Activated effector memory CD4-positive, alpha-beta T cell treated with Interleukin-2 at 50 U/mL for 16 hours (primary cell): ENCODE data around the gene ASTN2.
"Not testable (repeated sequence)": the region's sequence is repeated elsewhere in the genome, so short reads cannot be mapped to it uniquely, and the experiment has no call there.

Source experiments
- DNase-seq: peaks from one replicate; pipeline ENCODE4 v3.0.0-alpha.2; 2020

The ASTN2 gene

DNA sequence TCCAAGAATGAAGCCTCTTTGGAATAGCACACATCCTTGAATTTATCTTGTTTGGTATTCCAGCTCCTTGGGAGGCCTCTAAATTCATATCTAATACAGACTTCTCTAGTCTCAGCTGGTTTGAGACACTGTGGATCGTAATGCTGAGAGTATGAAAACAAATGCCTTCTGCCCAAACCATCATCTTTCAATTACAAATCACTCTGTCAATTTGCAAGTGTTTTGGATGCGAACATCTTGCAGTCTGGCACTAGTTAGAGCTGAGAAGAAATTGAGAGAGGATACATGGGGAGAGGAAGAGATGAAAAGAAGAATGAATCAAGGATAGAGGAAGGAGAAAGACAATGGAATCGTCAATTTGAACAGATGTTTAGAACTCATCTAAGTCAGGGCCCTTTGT lies 342.6 kb downstream of the ASTN2 start:
- DNase-seq: no peak

- not testable (repeated sequence) for DNase-seq
Observed at GRCh38 chr9:117071673-117072207, 343.1 kb downstream of the ASTN2 start.

- no peak for DNase-seq
Observed at GRCh38 chr9:117063721-117064471, 351.0 kb downstream of the ASTN2 start.

DNA sequence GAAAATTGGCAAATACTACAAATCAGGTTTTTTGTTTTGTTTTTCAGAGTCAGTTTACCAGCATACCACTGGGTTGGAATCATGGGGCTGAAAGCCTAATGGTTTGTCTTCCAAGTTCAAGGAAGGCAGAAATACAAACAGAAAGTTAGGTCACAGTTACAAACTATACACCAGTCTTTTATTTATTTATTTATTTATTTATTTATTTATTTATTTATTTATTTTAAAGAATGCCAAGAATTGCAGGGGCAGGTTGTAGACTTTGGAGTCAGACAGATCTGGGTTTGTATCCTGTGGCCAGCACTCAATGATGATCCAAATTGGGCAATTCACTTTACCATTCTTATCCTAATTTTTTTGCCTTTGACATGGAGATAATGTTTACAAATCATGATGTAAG lies 353.9 kb downstream of the ASTN2 start:
- no peak for DNase-seq

- no peak for DNase-seq
Observed at GRCh38 chr9:117050007-117050406, 364.9 kb downstream of the ASTN2 start.

DNA sequence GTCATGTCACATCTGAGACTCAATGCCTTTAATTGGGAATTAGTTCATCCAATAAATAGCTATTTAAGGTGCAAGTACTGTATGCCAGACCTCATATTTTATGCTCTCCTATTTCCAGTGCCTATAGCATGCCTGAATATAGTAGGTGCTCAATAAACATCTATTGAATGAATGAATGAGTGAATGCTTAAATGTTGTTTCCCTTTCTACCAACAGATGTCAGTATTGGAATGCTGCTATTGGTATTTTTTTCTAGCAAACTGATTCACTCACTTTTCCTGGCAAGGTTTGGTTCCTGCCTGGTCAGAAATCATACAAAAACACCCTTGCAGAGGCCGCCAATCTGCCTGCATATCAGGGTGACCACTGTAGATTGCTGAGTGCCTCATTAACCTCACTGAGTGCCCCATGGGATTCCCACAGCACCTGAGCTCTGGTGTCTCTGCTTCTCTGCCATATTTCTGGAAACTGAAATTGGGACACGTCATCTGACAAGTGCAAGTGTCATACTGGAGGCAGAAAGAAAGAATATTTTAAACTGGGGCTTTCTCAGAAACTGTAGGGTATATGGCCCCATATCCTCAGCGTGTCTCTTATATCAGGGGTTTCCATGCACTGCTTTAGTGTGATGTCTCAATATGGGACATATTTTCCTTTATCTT lies 368.1 kb downstream of the ASTN2 start:
- DNase-seq: no peak

DNA sequence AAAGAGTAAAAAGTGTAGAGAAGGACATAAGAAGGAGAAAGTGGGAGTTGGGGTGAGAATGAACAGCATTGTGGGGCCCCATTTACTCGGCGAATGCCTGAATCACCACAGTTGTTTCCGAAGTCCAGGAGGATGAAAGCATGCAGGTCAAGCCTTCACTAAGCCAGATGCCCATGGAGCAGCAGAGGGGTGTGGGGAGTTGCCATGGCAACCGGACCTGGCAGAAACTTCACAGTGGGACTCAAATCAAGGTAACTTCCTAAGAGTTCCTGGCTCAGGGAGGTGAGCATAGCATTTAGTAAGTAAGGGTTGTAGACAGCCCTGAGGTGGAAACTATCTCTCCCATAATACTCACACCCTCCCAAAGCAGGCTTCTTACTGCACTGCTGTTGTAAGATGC lies 370.6 kb downstream of the ASTN2 start:
- no peak for DNase-seq

DNA sequence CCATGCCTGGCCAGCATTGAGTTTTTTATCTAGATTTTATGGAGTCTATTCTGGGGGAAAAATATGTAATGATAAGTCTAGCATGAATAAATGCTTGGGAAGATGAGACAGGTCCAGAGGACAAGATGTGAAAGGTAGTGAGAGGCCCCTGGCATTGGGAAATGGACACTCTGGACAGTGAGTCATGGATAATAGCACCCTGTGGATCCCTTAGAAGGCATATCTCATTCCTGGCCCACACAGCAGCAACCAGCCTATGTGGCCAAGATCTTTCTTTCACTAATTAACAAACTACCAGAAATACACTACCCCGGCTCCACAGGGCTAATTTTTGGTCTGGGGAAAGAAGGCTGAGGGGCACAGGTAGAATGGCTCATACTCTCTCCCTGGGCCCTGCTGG lies 371.7 kb downstream of the ASTN2 start:
- DNase-seq: no peak

DNA sequence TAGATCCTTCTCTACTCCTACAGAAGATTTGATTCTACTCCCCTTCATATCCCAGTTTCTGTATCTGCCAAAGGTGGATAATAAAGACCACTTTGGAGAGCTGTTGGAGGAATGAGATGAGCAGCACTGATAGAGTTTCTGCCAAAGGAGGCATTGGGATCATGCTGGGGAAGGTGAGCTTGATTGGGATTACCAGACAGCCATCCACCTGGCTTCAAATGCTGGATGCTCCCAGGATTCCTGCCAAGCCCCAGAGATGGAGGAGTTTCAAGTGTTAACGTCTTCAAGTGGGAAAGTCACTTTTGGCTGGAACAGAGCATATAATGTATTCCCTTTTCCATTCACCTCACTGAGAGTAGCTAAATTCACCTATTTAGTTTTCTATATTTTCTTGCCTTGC lies 379.3 kb downstream of the ASTN2 start:
- no peak for DNase-seq

DNA sequence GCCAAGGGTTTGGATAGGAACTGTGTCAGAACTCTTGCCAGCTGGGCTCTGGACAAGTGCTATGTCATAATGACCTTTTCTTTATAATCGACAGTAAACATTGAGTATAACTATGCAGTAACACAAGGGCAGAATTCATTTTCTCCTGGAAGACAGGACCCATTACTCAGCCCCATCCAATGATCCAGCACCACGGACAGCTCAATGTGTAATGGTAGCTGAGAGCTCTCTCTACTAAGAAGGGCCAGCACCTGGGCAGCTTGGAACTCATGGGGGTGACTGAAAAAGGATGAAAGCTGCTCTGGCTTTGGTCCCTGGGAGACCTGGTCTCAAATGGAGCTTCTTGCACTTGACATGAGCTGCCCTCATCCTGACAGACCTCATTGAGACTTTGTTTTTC lies 380.0 kb downstream of the ASTN2 start:
- DNase-seq: no peak

DNA sequence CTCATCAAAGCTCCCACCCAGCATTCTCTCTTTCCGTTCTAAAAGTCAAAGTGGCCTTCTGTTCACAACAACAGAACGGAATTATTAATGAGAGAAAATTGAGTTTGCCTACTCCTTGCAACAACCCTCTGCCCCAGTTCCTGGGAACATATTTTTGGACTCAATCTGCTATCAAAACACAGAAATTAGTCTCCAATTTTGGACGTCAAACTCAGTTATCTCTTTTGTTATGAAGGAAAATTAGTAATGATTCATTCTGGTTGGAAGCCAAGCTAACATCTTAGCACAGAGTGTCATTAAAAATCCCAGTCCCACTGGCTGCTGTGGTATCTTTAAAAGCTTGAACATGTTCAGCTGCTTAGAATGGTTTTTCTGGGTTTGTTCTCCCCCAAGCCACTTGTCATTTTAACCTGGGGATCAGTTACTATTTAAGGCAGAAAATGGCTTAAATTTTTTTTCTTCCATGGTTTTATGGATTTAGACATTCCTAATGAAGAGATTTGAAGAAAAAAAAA lies 384.5 kb downstream of the ASTN2 start:
- DNase-seq: no peak

- no peak for DNase-seq
Observed at GRCh38 chr9:117029341-117029740, 385.5 kb downstream of the ASTN2 start.

DNA sequence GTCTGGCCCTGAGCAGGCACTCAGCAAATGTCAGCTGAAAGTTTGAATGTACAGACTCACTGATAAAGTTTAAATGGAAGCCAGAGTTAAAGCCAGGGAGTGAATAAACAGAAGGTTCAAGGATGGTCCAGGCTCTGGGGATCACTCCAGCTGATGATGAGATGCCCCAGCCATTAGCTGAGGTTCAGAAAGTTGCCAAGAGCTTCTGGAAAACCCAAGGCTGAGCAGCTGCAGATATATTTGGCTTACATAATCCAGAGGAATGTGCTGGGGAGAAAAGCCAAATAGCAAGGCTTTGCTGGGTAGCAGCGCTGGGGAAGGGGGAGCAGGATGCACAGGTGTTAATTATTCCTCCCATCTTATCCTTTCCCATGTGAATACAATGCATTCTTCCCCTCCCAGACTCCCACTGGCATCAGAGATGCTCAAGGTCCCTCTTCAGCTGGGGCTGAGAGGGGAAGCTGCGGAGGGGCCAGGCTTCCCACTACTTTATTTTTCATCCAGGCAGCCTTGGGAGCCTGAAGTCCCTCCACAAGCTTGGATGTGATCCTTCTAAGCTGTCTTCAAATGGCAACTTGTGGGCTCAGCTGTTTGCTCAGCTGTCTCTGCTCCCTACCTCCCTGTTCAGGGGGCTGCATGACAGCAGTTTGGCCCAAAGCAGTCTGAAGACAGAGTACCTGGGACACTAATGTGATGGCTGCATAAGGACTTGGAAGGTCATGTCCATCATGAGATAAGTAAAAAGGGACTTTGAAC lies 386.6 kb downstream of the ASTN2 start:
- no peak for DNase-seq

GRCh38 chr9:117021906-117022305 lies 393.0 kb downstream of the ASTN2 start:
- DNase-seq: no peak

DNA sequence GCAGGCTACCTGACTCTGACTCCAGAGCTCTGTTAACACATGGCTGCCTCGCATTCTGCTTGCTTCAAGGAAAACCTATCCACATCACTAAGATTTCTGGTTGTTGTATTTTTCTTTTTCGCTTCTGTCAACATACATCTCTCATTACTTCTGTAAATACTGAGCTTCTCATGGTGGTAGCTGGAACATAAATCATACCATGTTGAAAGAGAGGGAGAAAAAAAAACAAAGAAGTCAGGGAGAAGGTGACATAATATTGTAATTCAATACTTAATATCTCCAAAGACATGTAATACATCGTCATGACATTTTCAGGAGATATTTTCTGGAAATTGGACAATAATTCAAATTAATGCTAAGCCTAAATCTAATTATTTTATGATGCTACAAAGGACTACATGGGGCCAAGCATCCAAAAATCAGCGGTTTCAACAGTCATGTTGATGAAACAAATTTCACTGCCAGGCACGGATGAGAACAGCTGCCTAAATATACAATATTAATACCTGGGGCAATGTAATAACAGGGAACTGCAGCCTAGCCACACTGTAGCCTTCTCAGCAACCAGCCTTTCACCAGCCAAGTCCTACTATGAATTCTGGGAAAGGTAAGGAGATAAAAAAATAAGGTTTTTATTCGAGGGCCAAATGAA lies 395.8 kb downstream of the ASTN2 start:
- no peak for DNase-seq

DNA sequence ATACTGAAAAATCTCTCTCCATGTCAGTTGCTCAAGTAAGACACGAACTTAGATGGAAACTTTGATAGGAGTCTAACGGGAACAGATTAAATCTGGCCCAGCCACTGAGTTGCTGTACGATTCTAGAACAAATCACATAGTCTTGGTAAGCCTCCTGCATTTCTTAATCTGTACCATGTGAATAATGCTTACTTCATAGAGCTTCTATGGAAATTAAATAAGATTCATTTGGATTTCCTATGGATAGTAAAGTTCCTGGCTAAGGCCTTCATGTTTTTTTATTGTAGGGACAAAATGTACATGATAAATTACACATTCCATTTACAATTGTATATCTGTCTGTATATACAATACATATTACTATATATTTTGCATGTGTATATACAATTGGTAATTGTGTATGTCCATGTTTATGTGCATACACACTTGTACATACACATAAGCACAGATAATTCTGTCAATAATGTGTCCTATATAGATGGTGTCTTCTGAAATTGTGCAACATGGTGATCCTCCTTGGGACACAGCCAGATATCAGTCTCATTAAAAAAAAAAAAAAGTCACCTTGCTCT lies 397.4 kb downstream of the ASTN2 start:
- DNase-seq: no peak

DNA sequence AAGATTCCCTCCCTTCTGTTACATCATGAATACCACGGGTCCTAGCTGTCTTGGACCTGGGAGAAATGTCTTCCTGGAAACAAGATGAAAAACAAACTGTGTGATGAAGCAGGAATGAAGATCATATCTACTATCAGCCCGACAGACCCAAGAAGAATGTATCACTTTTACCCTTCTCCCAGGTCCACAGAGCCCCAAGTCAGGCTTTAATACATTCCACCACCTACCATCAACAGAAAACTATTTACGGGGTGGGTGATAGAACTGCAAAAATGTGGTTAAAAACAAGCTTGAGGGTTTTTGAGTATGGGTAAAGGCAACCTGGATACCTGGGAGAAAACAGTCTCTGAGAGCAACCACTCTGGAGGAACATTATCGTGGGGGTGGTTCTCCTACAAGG lies 400.8 kb downstream of the ASTN2 start:
- DNase-seq: no peak

- DNase-seq: no peak
Observed at GRCh38 chr9:117013440-117013995, 401.3 kb downstream of the ASTN2 start.

GRCh38 chr9:117010061-117010460 lies 404.8 kb downstream of the ASTN2 start:
- no peak for DNase-seq

- no peak for DNase-seq
Observed at GRCh38 chr9:117008876-117009275, 406.0 kb downstream of the ASTN2 start.

GRCh38 chr9:117008461-117008860 lies 406.4 kb downstream of the ASTN2 start:
- DNase-seq: no peak

GRCh38 chr9:117002686-117003085 lies 412.2 kb downstream of the ASTN2 start:
- DNase-seq: no peak
